ENCODE measurements around the gene CHCHD6. TPM values are rescaled to one million over a fixed set of nuclear protein-coding genes. Genes with fewer than 3 reads are reported as not detected.

Gene CHCHD6
- total and polyA plus RNA-seq, 2 donors from 2014 or later: 10.7 to 35.2 TPM

- Histone ChIP-seq H3K36me3 (ENCODE audit: control insufficient read depth in 2 of 3, insufficient read depth in 3 of 3, low read length in 3 of 3) (peaks cover 0 to 3% (median 0%) of the 10 kb centered on the region in 3 donors), H3K9me3 (ENCODE audit: control insufficient read depth in 2 of 3, insufficient read depth in 1 of 3, low read length in 3 of 3) (no peaks in the 10 kb centered on the region), H3K27me3 (ENCODE audit: control insufficient read depth, insufficient read depth, low read length) (no peaks in the 10 kb centered on the region), H3K27ac (ENCODE audit: low read depth in 2 of 2, low read length in 2 of 2) (no peak overlapping the region), H3K4me1 (ENCODE audit: control insufficient read depth in 2 of 3, insufficient read depth in 2 of 3, low read depth in 1 of 3, low read length in 3 of 3) (peaks cover 0 to 7% (median 0%) of the 10 kb centered on the region in 3 donors), H3K9ac (ENCODE audit: low read length in 3 of 3) (no peak overlapping the region), H3K4me3 (ENCODE audit: low read length in 3 of 3) (no peak overlapping the region)
- FAIRE-seq (no peak), DNase-seq (no peak)
- intact Hi-C loops (cut with DNase I): loop anchor here (10.0 kb wide), 1 partner anchor 232 kb away; no protein-coding TSS in a partner anchor
- TF ChIP-seq, protein P1, sequence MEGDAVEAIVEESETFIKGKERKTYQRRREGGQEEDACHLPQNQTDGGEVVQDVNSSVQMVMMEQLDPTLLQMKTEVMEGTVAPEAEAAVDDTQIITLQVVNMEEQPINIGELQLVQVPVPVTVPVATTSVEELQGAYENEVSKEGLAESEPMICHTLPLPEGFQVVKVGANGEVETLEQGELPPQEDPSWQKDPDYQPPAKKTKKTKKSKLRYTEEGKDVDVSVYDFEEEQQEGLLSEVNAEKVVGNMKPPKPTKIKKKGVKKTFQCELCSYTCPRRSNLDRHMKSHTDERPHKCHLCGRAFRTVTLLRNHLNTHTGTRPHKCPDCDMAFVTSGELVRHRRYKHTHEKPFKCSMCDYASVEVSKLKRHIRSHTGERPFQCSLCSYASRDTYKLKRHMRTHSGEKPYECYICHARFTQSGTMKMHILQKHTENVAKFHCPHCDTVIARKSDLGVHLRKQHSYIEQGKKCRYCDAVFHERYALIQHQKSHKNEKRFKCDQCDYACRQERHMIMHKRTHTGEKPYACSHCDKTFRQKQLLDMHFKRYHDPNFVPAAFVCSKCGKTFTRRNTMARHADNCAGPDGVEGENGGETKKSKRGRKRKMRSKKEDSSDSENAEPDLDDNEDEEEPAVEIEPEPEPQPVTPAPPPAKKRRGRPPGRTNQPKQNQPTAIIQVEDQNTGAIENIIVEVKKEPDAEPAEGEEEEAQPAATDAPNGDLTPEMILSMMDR (IDR thresholded peaks at IDR 0.05; ENCODE audit: borderline replicate concordance, extremely low read depth, insufficient read depth): no peak
Measured at GRCh38 chr3:126987129-126987528, 283.1 kb downstream of the CHCHD6 start.

DNA sequence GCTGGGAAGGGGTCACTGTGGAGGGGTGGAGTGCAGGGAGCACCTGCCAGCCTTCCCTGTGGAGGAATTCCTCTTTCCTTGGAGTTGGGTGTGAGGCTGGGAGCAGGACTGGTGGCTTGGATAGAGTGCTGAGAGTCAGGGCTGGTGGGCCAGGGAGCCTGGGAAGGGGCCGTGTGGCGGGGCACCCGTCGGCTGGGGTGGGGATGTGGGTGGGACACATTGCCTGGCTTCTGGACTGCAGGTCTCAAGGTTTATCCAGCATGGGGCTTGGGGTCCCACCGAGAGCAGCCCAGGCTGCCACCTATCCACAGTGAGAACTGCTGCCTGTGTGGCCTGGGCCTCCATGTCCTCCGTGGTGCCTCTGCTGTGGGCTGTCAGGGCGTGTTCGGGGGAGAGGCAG, 283.6 kb downstream of the CHCHD6 start:
- Histone ChIP-seq H3K9ac (ENCODE audit: low read length in 3 of 3) (no peak overlapping the region), H3K36me3 (ENCODE audit: control insufficient read depth in 2 of 3, insufficient read depth in 3 of 3, low read length in 3 of 3) (peaks cover 0 to 3% (median 0%) of the 10 kb centered on the region in 3 donors), H3K4me3 (ENCODE audit: low read length in 3 of 3) (no peak overlapping the region), H3K27me3 (ENCODE audit: control insufficient read depth, insufficient read depth, low read length) (no peaks in the 10 kb centered on the region), H3K9me3 (ENCODE audit: control insufficient read depth in 2 of 3, insufficient read depth in 1 of 3, low read length in 3 of 3) (no peaks in the 10 kb centered on the region), H3K27ac (ENCODE audit: low read depth in 2 of 2, low read length in 2 of 2) (no peak overlapping the region), H3K4me1 (ENCODE audit: control insufficient read depth in 2 of 3, insufficient read depth in 2 of 3, low read depth in 1 of 3, low read length in 3 of 3) (peaks cover 0 to 5% (median 0%) of the 10 kb centered on the region in 3 donors)
- intact Hi-C loops (cut with DNase I): loop anchor here (10.0 kb wide), 1 partner anchor 233 kb away; no protein-coding TSS in a partner anchor
- FAIRE-seq (no peak), DNase-seq (no peak)
- TF ChIP-seq, protein P1 (IDR thresholded peaks at IDR 0.05; ENCODE audit: borderline replicate concordance, extremely low read depth, insufficient read depth): no peak

GRCh38 chr3:126988451-126989021, 284.5 kb downstream of the CHCHD6 start:
- H3K9me3 ChIP-seq (ENCODE audit: control insufficient read depth in 2 of 3, insufficient read depth in 1 of 3, low read length in 3 of 3): no peaks in the 10 kb centered on the region
- TF ChIP-seq, protein P1 (IDR thresholded peaks at IDR 0.05; ENCODE audit: borderline replicate concordance, extremely low read depth, insufficient read depth): no peak
- FAIRE-seq (no peak), DNase-seq (no peak)
- intact Hi-C loops (cut with DNase I): loop anchor here (10.0 kb wide), 1 partner anchor 234 kb away; no protein-coding TSS in a partner anchor
- no peak overlapping the region for H3K4me3 ChIP-seq (ENCODE audit: low read length in 3 of 3)
- H3K36me3 ChIP-seq (ENCODE audit: control insufficient read depth in 2 of 3, insufficient read depth in 3 of 3, low read length in 3 of 3): peaks cover 0 to 3% (median 0%) of the 10 kb centered on the region in 3 donors
- no peak overlapping the region for H3K9ac ChIP-seq (ENCODE audit: low read length in 3 of 3)
- H3K4me1 ChIP-seq (ENCODE audit: control insufficient read depth in 2 of 3, insufficient read depth in 2 of 3, low read depth in 1 of 3, low read length in 3 of 3): peaks cover 0 to 5% (median 0%) of the 10 kb centered on the region in 3 donors
- H3K27me3 ChIP-seq (ENCODE audit: control insufficient read depth, insufficient read depth, low read length): no peaks in the 10 kb centered on the region
- H3K27ac ChIP-seq (ENCODE audit: low read depth in 2 of 2, low read length in 2 of 2): no peak overlapping the region

Data from kidney (tissue), 14 donors.